ENCODE data around the gene DNAJB11.

DNA sequence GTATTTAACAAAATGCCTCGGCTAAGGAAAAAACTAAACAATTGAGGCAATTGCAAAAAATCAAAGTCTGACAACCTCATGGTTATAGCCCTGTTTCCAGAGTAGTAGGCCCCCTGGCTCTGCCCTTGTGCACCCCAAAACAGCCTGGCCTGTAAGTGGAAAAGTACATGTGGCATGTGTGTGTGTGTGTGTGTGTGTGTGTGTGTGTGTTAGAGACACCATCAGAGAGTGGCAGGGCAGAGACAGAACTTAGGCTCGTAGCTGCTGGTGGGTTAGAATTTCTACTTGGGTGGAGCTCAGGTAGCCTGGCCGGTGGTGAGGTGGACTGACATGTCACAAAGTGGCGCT is 28.2 kb downstream of the DNAJB11 start:
- TF ChIP-seq, protein P1, sequence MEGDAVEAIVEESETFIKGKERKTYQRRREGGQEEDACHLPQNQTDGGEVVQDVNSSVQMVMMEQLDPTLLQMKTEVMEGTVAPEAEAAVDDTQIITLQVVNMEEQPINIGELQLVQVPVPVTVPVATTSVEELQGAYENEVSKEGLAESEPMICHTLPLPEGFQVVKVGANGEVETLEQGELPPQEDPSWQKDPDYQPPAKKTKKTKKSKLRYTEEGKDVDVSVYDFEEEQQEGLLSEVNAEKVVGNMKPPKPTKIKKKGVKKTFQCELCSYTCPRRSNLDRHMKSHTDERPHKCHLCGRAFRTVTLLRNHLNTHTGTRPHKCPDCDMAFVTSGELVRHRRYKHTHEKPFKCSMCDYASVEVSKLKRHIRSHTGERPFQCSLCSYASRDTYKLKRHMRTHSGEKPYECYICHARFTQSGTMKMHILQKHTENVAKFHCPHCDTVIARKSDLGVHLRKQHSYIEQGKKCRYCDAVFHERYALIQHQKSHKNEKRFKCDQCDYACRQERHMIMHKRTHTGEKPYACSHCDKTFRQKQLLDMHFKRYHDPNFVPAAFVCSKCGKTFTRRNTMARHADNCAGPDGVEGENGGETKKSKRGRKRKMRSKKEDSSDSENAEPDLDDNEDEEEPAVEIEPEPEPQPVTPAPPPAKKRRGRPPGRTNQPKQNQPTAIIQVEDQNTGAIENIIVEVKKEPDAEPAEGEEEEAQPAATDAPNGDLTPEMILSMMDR (IDR thresholded peaks at IDR 0.05), result no peak
- TF ChIP-seq POLR2A (IDR thresholded peaks at IDR 0.05), result no peak
